ENCODE data around the gene CDX1.

The CDX1 gene

DNA sequence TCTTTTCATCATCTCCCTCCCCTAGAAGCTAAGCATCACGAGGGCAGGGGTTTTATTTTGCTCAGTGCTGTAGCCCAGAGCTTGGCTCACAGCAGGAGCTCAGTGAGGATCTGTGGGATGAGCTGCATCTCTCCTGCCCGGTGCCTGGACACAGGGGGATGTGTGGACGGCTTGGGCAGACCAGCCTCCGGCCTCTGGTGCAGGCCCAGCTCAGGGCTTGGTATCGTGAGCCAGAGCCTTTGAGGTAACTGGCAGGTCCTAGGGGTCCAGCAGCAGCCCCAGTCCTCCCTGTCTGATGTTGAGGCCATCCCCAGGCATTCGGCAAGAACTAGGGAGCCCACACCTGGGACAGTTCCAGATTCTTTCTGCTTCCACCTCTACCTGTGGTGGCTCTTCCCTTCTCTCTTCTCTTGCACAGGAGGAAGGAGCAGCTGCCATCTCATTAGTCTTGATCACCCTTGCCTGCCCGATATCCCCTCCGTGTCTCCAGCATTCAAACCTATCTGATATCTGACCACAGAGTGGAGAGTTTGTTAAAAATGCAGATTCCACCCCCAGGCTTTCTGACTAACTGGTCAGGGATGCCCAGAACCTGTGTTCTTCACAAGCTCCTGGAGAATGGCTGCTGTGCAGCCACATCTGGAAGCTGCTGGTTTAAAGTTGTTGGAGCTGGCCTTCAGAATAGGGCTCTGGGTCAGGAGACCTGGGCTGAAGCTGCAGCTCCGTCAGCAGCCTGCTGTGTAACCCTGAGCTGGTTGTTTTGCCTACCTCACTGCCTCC lies 15.4 kb downstream of the CDX1 start:
- Histone ChIP-seq H3K27me3 (replicated peaks; ENCODE audit: control insufficient read depth, insufficient read depth, low read length, poor library complexity, severe bottlenecking) (no peaks in the 10 kb centered on the region), H3K9me3 (ENCODE audit: control insufficient read depth, low read length) (no peaks in the 10 kb centered on the region), H3K27ac (ENCODE audit: insufficient read depth, low read length, poor library complexity, severe bottlenecking) (no peak overlapping the region), H3K4me1 (ENCODE audit: control insufficient read depth, insufficient read depth, low read length, poor library complexity, severe bottlenecking) (no peaks in the 10 kb centered on the region), H3K4me3 (ENCODE audit: insufficient read depth, low read depth, low read length, poor library complexity, severe bottlenecking) (no peak overlapping the region), H3K36me3 (ENCODE audit: control insufficient read depth, insufficient read depth, low read length) (no peaks in the 10 kb centered on the region)
- no peak for DNase-seq

DNA sequence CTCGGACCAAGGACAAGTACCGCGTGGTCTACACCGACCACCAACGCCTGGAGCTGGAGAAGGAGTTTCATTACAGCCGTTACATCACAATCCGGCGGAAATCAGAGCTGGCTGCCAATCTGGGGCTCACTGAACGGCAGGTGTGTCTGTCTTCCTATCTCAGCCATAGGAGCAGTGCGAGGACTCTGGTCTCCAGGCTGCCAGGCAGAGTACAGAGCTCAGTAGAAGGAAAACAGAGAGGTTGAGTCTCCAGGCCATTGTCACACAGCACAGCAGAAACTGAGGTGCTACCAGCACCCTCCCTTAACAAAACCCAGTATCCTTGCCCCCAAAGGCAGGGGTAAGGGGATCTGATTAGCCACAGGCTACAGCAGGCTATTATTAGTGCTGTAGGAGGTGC lies 16.2 kb downstream of the CDX1 start:
- DNase-seq = no peak
- no peak overlapping the region for H3K4me3 ChIP-seq (ENCODE audit: insufficient read depth, low read depth, low read length, poor library complexity, severe bottlenecking)
- H3K4me1 ChIP-seq (ENCODE audit: control insufficient read depth, insufficient read depth, low read length, poor library complexity, severe bottlenecking) = no peaks in the 10 kb centered on the region

DNA sequence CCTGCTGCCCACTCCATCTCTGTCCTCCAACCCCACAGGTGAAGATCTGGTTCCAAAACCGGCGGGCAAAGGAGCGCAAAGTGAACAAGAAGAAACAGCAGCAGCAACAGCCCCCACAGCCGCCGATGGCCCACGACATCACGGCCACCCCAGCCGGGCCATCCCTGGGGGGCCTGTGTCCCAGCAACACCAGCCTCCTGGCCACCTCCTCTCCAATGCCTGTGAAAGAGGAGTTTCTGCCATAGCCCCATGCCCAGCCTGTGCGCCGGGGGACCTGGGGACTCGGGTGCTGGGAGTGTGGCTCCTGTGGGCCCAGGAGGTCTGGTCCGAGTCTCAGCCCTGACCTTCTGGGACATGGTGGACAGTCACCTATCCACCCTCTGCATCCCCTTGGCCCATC lies 16.9 kb downstream of the CDX1 start:
- Histone ChIP-seq H3K27me3 (replicated peaks; ENCODE audit: control insufficient read depth, insufficient read depth, low read length, poor library complexity, severe bottlenecking) (no peaks in the 10 kb centered on the region), H3K4me1 (ENCODE audit: control insufficient read depth, insufficient read depth, low read length, poor library complexity, severe bottlenecking) (no peaks in the 10 kb centered on the region), H3K36me3 (ENCODE audit: control insufficient read depth, insufficient read depth, low read length) (no peaks in the 10 kb centered on the region), H3K27ac (ENCODE audit: insufficient read depth, low read length, poor library complexity, severe bottlenecking) (no peak overlapping the region), H3K9me3 (ENCODE audit: control insufficient read depth, low read length) (no peaks in the 10 kb centered on the region), H3K4me3 (ENCODE audit: insufficient read depth, low read depth, low read length, poor library complexity, severe bottlenecking) (no peak overlapping the region)
- DNase-seq = no peak

More for the DNA sequence above, 16.2 kb downstream of the CDX1 start:
- Histone ChIP-seq H3K27me3 (replicated peaks; ENCODE audit: control insufficient read depth, insufficient read depth, low read length, poor library complexity, severe bottlenecking) (no peaks in the 10 kb centered on the region), H3K36me3 (ENCODE audit: control insufficient read depth, insufficient read depth, low read length) (no peaks in the 10 kb centered on the region), H3K9me3 (ENCODE audit: control insufficient read depth, low read length) (no peaks in the 10 kb centered on the region), H3K27ac (ENCODE audit: insufficient read depth, low read length, poor library complexity, severe bottlenecking) (no peak overlapping the region)

DNA sequence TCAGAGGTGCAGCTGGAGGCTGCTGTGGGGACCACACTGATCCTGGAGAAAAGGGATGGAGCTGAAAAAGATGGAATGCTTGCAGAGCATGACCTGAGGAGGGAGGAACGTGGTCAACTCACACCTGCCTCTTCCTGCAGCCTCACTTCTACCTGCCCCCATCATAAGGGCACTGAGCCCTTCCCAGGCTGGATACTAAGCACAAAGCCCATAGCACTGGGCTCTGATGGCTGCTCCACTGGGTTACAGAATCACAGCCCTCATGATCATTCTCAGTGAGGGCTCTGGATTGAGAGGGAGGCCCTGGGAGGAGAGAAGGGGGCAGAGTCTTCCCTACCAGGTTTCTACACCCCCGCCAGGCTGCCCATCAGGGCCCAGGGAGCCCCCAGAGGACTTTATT lies 17.4 kb downstream of the CDX1 start:
- Histone ChIP-seq H3K36me3 (ENCODE audit: control insufficient read depth, insufficient read depth, low read length) (no peaks in the 10 kb centered on the region), H3K27ac (ENCODE audit: insufficient read depth, low read length, poor library complexity, severe bottlenecking) (no peak overlapping the region), H3K9me3 (ENCODE audit: control insufficient read depth, low read length) (no peaks in the 10 kb centered on the region), H3K27me3 (replicated peaks; ENCODE audit: control insufficient read depth, insufficient read depth, low read length, poor library complexity, severe bottlenecking) (no peaks in the 10 kb centered on the region), H3K4me3 (ENCODE audit: insufficient read depth, low read depth, low read length, poor library complexity, severe bottlenecking) (no peak overlapping the region), H3K4me1 (ENCODE audit: control insufficient read depth, insufficient read depth, low read length, poor library complexity, severe bottlenecking) (no peaks in the 10 kb centered on the region)
- DNase-seq = no peak

DNA sequence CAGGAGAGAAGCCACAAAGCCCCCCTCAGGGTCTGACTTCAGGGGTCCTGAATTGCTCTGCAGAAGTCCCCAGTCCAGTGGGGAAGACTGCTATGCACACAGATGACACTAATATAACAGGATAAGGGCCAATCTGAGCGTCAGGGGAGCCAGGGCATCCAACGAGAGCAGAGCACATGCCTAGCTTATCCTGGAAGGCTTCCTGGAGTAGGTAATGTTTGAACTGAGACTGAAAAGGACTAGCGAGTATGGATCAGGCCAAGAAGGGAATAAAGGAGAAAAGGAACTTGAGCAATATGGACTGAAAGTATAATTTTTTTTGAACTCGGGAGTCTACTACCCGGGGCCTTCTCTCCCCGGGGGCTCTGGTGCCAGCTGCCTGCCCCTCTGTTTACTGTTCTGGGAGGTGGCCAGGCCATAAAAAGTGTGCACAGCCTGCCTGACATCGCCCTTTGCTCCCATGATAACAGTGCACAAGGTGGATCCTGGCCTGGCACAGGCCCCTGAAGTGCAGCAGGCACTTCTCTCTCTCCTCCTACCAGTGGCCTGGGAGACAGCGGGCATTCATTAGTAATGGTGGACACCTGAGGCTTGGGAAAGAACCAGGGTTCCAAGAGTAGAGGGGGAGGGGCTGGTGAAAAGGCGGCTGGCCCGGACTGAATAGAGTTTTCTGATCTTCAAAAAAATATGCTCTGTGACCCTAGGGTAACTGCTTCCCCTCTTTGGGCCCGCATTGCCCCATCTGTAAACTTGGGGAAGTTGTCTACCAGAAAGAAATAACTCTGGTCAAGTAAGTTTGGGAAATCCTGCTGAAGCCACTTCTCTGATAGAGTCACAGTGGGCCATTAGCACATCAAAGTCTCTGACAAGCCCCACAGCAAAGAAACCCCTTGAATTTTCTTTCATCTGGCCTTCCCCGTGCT lies 18.7 kb downstream of the CDX1 start:
- DNase-seq = no peak

DNA sequence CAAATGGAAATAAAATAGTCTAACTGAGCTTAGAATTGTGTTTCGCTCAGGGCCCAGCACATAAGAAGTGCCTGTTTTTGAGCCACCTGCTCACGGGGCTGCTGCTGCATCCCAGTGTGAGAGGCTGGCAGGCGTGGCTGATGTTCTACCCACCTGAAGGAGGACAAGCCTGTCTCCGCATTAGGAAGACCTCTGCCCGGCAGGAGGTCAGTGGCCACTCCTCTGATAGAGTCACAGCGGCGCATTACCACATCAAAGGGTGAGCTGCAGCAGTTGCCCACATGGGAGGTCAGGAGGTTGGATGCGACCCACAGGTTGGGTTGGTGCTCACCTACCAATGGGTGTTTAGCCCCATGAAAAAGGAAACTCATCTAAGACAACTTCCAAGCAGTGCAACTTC lies 19.6 kb downstream of the CDX1 start:
- H3K4me1 ChIP-seq (ENCODE audit: control insufficient read depth, insufficient read depth, low read length, poor library complexity, severe bottlenecking) = no peaks in the 10 kb centered on the region
- no peaks in the 10 kb centered on the region for H3K27me3 ChIP-seq (replicated peaks; ENCODE audit: control insufficient read depth, insufficient read depth, low read length, poor library complexity, severe bottlenecking)
- no peaks in the 10 kb centered on the region for H3K36me3 ChIP-seq (ENCODE audit: control insufficient read depth, insufficient read depth, low read length)
- DNase-seq = no peak
- H3K9me3 ChIP-seq (ENCODE audit: control insufficient read depth, low read length) = no peaks in the 10 kb centered on the region
- H3K4me3 ChIP-seq (ENCODE audit: insufficient read depth, low read depth, low read length, poor library complexity, severe bottlenecking) = no peak overlapping the region
- no peak overlapping the region for H3K27ac ChIP-seq (ENCODE audit: insufficient read depth, low read length, poor library complexity, severe bottlenecking)

More for the DNA sequence above, 18.7 kb downstream of the CDX1 start:
- no peaks in the 10 kb centered on the region for H3K9me3 ChIP-seq (ENCODE audit: control insufficient read depth, low read length)
- no peaks in the 10 kb centered on the region for H3K36me3 ChIP-seq (ENCODE audit: control insufficient read depth, insufficient read depth, low read length)
- no peak overlapping the region for H3K4me3 ChIP-seq (ENCODE audit: insufficient read depth, low read depth, low read length, poor library complexity, severe bottlenecking)
- no peak overlapping the region for H3K27ac ChIP-seq (ENCODE audit: insufficient read depth, low read length, poor library complexity, severe bottlenecking)
- no peaks in the 10 kb centered on the region for H3K27me3 ChIP-seq (replicated peaks; ENCODE audit: control insufficient read depth, insufficient read depth, low read length, poor library complexity, severe bottlenecking)
- no peaks in the 10 kb centered on the region for H3K4me1 ChIP-seq (ENCODE audit: control insufficient read depth, insufficient read depth, low read length, poor library complexity, severe bottlenecking)

DNA sequence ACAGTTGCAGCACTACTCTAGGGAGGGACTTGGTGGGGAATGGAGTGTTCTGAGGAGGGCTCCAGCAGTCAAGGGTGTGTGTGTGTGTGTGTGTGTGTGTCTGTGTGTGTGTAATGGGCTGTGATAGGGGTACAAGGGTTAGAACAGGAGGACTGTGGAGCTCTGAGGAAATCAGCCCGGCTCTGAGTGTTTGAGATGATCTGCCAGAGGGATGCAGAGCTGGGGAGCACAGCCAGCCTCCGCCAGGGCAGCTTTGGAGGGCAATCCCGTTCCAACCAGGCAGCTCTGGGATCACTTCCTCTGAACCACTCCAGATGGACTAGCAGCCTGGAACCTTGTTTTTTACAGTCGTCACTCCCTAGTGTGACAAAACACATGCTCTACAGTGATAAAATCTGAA lies 20.3 kb downstream of the CDX1 start:
- H3K4me3 ChIP-seq (ENCODE audit: insufficient read depth, low read depth, low read length, poor library complexity, severe bottlenecking) = no peak overlapping the region
- no peak overlapping the region for H3K27ac ChIP-seq (ENCODE audit: insufficient read depth, low read length, poor library complexity, severe bottlenecking)
- H3K9me3 ChIP-seq (ENCODE audit: control insufficient read depth, low read length) = no peaks in the 10 kb centered on the region
- no peaks in the 10 kb centered on the region for H3K4me1 ChIP-seq (ENCODE audit: control insufficient read depth, insufficient read depth, low read length, poor library complexity, severe bottlenecking)
- no peak for DNase-seq
- H3K36me3 ChIP-seq (ENCODE audit: control insufficient read depth, insufficient read depth, low read length) = no peaks in the 10 kb centered on the region
- no peaks in the 10 kb centered on the region for H3K27me3 ChIP-seq (replicated peaks; ENCODE audit: control insufficient read depth, insufficient read depth, low read length, poor library complexity, severe bottlenecking)

DNA sequence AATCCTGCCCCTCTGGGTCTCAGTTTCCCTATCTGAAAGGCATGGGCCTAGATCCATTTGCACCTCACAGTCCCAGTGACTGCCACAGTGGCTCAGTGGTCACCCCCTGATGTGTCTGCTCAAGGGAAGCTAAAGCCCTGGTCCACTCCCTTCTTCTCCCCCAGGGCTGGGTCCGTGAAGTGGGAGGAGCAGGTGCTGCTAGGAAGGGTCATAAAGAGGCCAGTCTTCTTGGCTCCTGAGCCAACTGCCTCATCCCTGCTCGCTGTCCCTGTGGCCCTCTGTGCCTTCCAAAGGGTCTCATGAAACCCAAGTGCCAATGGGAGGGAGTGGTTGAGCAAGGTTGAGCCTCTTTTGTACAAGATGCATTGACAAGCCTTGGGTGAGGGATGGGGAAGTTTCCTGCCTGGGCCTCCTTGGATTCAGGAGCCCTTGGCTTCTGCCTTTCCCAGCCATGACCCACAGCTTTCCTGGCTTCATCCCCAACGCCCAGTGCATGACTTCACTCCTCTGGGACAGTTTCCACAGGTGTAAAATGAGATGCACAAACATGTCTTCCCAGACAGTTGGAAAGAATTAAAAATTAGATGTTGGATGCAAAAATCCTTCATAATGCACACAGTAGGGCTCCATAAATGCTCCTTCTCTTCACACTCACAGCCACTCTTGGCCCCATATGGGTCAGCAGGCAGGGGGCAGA lies 21.7 kb downstream of the CDX1 start:
- Histone ChIP-seq H3K27me3 (replicated peaks; ENCODE audit: control insufficient read depth, insufficient read depth, low read length, poor library complexity, severe bottlenecking) (no peaks in the 10 kb centered on the region), H3K9me3 (ENCODE audit: control insufficient read depth, low read length) (no peaks in the 10 kb centered on the region), H3K36me3 (ENCODE audit: control insufficient read depth, insufficient read depth, low read length) (no peaks in the 10 kb centered on the region), H3K27ac (ENCODE audit: insufficient read depth, low read length, poor library complexity, severe bottlenecking) (no peak overlapping the region), H3K4me3 (ENCODE audit: insufficient read depth, low read depth, low read length, poor library complexity, severe bottlenecking) (no peak overlapping the region), H3K4me1 (ENCODE audit: control insufficient read depth, insufficient read depth, low read length, poor library complexity, severe bottlenecking) (no peaks in the 10 kb centered on the region)
- no peak for DNase-seq

DNA sequence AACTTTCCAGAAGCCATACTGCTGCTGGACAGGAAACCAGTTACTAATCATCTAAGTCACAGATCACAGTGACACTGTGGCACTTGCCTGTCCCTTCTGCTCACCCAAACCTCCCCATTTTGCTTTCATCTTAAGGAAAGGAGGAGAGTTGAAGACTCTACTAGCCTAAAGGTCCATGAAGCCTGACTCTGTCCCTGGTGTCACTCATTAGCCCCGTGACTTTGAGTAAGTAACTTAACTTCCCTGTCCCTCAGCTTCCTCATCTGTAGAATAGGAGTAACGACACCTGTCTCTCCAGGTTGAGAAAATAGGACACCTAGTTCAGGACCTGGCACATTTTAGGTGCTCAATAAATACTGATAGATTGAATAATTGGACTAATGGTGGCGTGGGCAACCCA lies 22.7 kb downstream of the CDX1 start:
- Histone ChIP-seq H3K36me3 (ENCODE audit: control insufficient read depth, insufficient read depth, low read length) (no peaks in the 10 kb centered on the region), H3K4me1 (ENCODE audit: control insufficient read depth, insufficient read depth, low read length, poor library complexity, severe bottlenecking) (no peaks in the 10 kb centered on the region), H3K27ac (ENCODE audit: insufficient read depth, low read length, poor library complexity, severe bottlenecking) (no peak overlapping the region), H3K27me3 (replicated peaks; ENCODE audit: control insufficient read depth, insufficient read depth, low read length, poor library complexity, severe bottlenecking) (no peaks in the 10 kb centered on the region), H3K9me3 (ENCODE audit: control insufficient read depth, low read length) (no peaks in the 10 kb centered on the region), H3K4me3 (ENCODE audit: insufficient read depth, low read depth, low read length, poor library complexity, severe bottlenecking) (no peak overlapping the region)
- no peak for DNase-seq

All from effector memory CD4-positive, alpha-beta T cell (primary cell).